Stomach (tissue), 4 donors: Measurements from ENCODE around the gene F5.

Experiments used
- EP300 ChIP-seq: sonication (generic); formaldehyde crosslinking; IDR thresholded peaks from one replicate; pipeline ENCODE4 v1.6.1; 2017; ENCODE audit warnings: antibody characterized with exemption
- POLR2A ChIP-seq, 4 donors: fragments of 450-650 bp; IDR thresholded peaks; one replicate each; pipeline ENCODE4 v1.6.1; 2016; ENCODE audit warnings: antibody characterized with exemption in 4 of 4, control low read depth in 2 of 4, mild to moderate bottlenecking in 1 of 4, moderate library complexity in 1 of 4
- POLR2AphosphoS5 ChIP-seq, 3 donors: sonication (generic); formaldehyde crosslinking; IDR thresholded peaks; one replicate each; pipeline ENCODE4 v1.6.1; 2016; ENCODE audit warnings: antibody characterized with exemption in 3 of 3
- TF ChIP-seq, protein P1 (sequence below), 7 experiments: fragments of 450-650 bp in 4 of 7; fragments of 200-600 bp in 3 of 7; sonication (generic) in 3 of 7; IDR thresholded peaks; one replicate each; pipeline ENCODE4 v1.5.1; 2016 to 2019; ENCODE audit warnings: antibody characterized with exemption in 7 of 7, control low read depth in 2 of 7, mild to moderate bottlenecking in 1 of 7

DNA sequence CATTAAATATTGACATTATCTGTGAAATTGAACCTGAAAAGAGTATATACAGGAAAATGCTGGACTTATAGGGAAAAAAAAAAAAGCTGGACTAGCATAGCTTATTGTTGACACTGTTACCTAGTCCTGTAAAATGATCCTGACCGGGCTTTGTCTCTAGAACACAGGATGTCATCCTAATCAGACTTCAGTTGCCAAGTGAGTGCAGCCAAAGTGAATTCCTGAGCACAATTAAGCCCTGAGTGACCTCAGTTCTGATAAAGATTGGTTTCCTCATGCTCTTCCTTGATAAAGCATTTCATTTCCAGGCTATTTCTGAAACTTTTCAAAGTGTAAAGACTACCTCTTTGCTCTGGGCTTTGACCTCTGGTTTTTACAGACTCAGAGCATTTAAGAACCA is 23.8 kb upstream of the F5 start:
- TF ChIP-seq, protein P1, sequence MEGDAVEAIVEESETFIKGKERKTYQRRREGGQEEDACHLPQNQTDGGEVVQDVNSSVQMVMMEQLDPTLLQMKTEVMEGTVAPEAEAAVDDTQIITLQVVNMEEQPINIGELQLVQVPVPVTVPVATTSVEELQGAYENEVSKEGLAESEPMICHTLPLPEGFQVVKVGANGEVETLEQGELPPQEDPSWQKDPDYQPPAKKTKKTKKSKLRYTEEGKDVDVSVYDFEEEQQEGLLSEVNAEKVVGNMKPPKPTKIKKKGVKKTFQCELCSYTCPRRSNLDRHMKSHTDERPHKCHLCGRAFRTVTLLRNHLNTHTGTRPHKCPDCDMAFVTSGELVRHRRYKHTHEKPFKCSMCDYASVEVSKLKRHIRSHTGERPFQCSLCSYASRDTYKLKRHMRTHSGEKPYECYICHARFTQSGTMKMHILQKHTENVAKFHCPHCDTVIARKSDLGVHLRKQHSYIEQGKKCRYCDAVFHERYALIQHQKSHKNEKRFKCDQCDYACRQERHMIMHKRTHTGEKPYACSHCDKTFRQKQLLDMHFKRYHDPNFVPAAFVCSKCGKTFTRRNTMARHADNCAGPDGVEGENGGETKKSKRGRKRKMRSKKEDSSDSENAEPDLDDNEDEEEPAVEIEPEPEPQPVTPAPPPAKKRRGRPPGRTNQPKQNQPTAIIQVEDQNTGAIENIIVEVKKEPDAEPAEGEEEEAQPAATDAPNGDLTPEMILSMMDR (IDR thresholded peaks at IDR 0.05): no peak
- TF ChIP-seq POLR2A (IDR thresholded peaks at IDR 0.05) (no peak), POLR2AphosphoS5 (IDR thresholded peaks at IDR 0.05) (no peak), EP300 (no peak)
